Suprapubic skin (tissue), 4 donors: ENCODE data around the gene DDIT3. TPM values are rescaled to one million over a fixed set of nuclear protein-coding genes. Genes with fewer than 3 reads are reported as not detected.

Experiments used
- DNase-seq, 2 donors: peaks; one replicate each; pipeline ENCODE4 v3.0.0-alpha.2; 2019; ENCODE audit warnings: low spot score in 2 of 2
- H3K27ac ChIP-seq: fragments of 200-600 bp; sonication (generic); one replicate; pipeline ENCODE4 v1.5.1; 2019
- H3K27me3 ChIP-seq: fragments of 200-600 bp; sonication (generic); one replicate; pipeline ENCODE4 v1.5.1; 2019
- H3K36me3 ChIP-seq: fragments of 200-600 bp; sonication (generic); one replicate; pipeline ENCODE4 v1.5.1; 2019
- H3K4me1 ChIP-seq: fragments of 200-600 bp; sonication (generic); one replicate; pipeline ENCODE4 v1.5.1; 2019
- H3K4me3 ChIP-seq: fragments of 200-600 bp; sonication (generic); one replicate; pipeline ENCODE4 v1.5.1; 2019; ENCODE audit warnings: mild to moderate bottlenecking
- H3K9me3 ChIP-seq: fragments of 200-600 bp; sonication (generic); one replicate; pipeline ENCODE4 v1.5.1; 2019
- CTCF ChIP-seq, 2 donors: fragments of 200-600 bp in 1 of 2; fragments of 450-650 bp in 1 of 2; sonication (generic) in 1 of 2; IDR thresholded peaks; one replicate each; pipeline ENCODE4 v1.5.1; 2016 to 2019; ENCODE audit warnings: antibody characterized with exemption in 2 of 2, mild to moderate bottlenecking in 1 of 2, moderate library complexity in 1 of 2
- EP300 ChIP-seq: sonication (generic); formaldehyde crosslinking; IDR thresholded peaks from one replicate; pipeline ENCODE4 v1.6.1; 2017; ENCODE audit warnings: antibody characterized with exemption
- POLR2A ChIP-seq, 2 donors: fragments of 450-650 bp; IDR thresholded peaks; one replicate each; pipeline ENCODE4 v1.6.1; 2017; ENCODE audit warnings: antibody characterized with exemption in 2 of 2, mild to moderate bottlenecking in 2 of 2, moderate library complexity in 2 of 2
- POLR2AphosphoS5 ChIP-seq, 3 donors: sonication (generic); formaldehyde crosslinking; IDR thresholded peaks; one replicate each; pipeline ENCODE4 v1.6.1; 2017; ENCODE audit warnings: antibody characterized with exemption in 3 of 3
- whole genome bisulfite sequencing: methylation state at CpG from one replicate; pipeline ENCODE4 v1.1.5; 2018; 5-methylcytosine and 5-hydroxymethylcytosine counted together
- total RNA-seq, 4 donors: library from RNA; depleted of rRNA; stranded (reverse); fragments of >200 nt; gene quantifications; one replicate each; pipeline ENCODE4 v1.1.0, GENCODE V29; 2016

Gene DDIT3
- total RNA-seq, 4 donors from 2014 or later = 8.1 to 33.6 (median 14.4) TPM

DNA sequence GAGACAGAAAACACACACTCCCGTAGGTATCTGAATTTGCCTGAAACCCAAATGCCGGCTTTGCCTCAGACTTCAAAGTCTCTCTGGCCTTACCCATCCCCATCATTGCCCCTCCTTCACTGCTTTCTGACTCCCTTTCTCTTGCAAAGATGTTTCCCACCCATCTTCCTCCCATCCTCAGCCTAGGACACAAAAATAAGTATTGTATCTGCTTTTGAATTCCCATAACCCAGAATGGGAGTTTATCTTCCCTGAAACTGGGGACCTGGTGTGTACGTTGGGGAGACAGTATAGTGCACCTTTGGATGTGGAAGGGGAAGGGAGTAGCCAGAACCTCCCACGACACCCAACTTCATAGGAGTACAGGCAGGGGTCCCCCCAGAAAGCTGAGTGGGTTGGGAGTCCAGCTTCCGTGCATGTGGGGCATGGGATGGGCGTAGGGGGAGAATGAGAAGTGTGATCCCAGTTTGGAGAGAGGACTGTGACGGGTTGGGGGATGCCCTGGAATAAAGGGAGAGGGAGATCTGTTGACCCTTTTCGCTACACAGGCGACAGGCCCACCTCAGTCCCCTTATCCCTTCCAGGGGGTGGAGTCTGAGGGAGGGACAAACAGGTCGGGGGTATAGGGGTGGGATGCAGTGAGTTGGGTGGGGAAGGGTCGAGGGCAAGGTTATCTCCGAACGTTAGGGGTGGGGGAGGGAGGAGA is 29.0 kb upstream of the DDIT3 start:
- TF ChIP-seq EP300 = no peak
- TF ChIP-seq POLR2A (IDR thresholded peaks at IDR 0.05) = no peak
- TF ChIP-seq CTCF (IDR thresholded peaks at IDR 0.05) = no peak
- no peak for TF ChIP-seq POLR2AphosphoS5 (IDR thresholded peaks at IDR 0.05)
- peaks cover 32% of the 10 kb centered on the region for H3K4me1 ChIP-seq
- DNase-seq = no peak
- H3K27me3 ChIP-seq = peaks cover 32% of the 10 kb centered on the region
- 33% methylated on average over 13 of the region's 13 CpGs for WGBS
- no peak overlapping the region for H3K27ac ChIP-seq
- H3K4me3 ChIP-seq = peak overlapping the region; percentile 49
- no peaks in the 10 kb centered on the region for H3K9me3 ChIP-seq
- H3K36me3 ChIP-seq = no peaks in the 10 kb centered on the region

GRCh38 chr12:57548488-57548887 is 28.2 kb upstream of the DDIT3 start:
- H3K27ac ChIP-seq = no peak overlapping the region
- 45% methylated on average over 2 of the region's 2 CpGs for WGBS
- H3K9me3 ChIP-seq = no peaks in the 10 kb centered on the region
- peaks cover 31% of the 10 kb centered on the region for H3K27me3 ChIP-seq
- DNase-seq = no peak
- TF ChIP-seq POLR2A (IDR thresholded peaks at IDR 0.05) (no peak), EP300 (no peak), POLR2AphosphoS5 (IDR thresholded peaks at IDR 0.05) (no peak), CTCF (IDR thresholded peaks at IDR 0.05) (no peak)
- peaks cover 32% of the 10 kb centered on the region for H3K4me1 ChIP-seq
- no peaks in the 10 kb centered on the region for H3K36me3 ChIP-seq
- H3K4me3 ChIP-seq = no peak overlapping the region

- no peak overlapping the region for H3K4me3 ChIP-seq
- no peaks in the 10 kb centered on the region for H3K36me3 ChIP-seq
- H3K27me3 ChIP-seq = peaks cover 31% of the 10 kb centered on the region
- H3K9me3 ChIP-seq = no peaks in the 10 kb centered on the region
- TF ChIP-seq POLR2A (IDR thresholded peaks at IDR 0.05) (no peak), POLR2AphosphoS5 (IDR thresholded peaks at IDR 0.05) (no peak), EP300 (no peak), CTCF (IDR thresholded peaks at IDR 0.05) (no peak)
- 96% methylated on average over 2 of the region's 2 CpGs for WGBS
- no peak overlapping the region for H3K27ac ChIP-seq
- H3K4me1 ChIP-seq = peaks cover 32% of the 10 kb centered on the region
- no peak for DNase-seq
Measured at GRCh38 chr12:57548013-57548315, 27.6 kb upstream of the DDIT3 start.

- no peak overlapping the region for H3K27ac ChIP-seq
- TF ChIP-seq EP300 = no peak
- no peak for TF ChIP-seq POLR2AphosphoS5 (IDR thresholded peaks at IDR 0.05)
- no peak for TF ChIP-seq POLR2A (IDR thresholded peaks at IDR 0.05)
- no peak for TF ChIP-seq CTCF (IDR thresholded peaks at IDR 0.05)
- no peak for DNase-seq
- H3K9me3 ChIP-seq = no peaks in the 10 kb centered on the region
- peaks cover 31% of the 10 kb centered on the region for H3K27me3 ChIP-seq
- WGBS = 21% methylated on average over 9 of the region's 9 CpGs
- peak overlapping the region; percentile 97 for H3K4me3 ChIP-seq
- peaks cover 5% of the 10 kb centered on the region for H3K36me3 ChIP-seq
- H3K4me1 ChIP-seq = peaks cover 32% of the 10 kb centered on the region
Measured at GRCh38 chr12:57547288-57548012, 27.1 kb upstream of the DDIT3 start.
